Stimulated activated CD4-positive, alpha-beta T cell treated with anti-CD3 and anti-CD28 coated beads, Interleukin-4, amount 100 ng/mL, for 48 hours (primary cell): ENCODE data around the gene TMEM44.
"Not testable (repeated sequence)": the region's sequence is repeated elsewhere in the genome, so short reads cannot be mapped to it uniquely, and the experiment has no call there.

Source experiments
- DNase-seq, 2 donors: peaks; one replicate each; pipeline ENCODE4 v3.0.0-alpha.2; 2020; ENCODE audit warnings: low read depth in 2 of 2

TMEM44 gene

DNA sequence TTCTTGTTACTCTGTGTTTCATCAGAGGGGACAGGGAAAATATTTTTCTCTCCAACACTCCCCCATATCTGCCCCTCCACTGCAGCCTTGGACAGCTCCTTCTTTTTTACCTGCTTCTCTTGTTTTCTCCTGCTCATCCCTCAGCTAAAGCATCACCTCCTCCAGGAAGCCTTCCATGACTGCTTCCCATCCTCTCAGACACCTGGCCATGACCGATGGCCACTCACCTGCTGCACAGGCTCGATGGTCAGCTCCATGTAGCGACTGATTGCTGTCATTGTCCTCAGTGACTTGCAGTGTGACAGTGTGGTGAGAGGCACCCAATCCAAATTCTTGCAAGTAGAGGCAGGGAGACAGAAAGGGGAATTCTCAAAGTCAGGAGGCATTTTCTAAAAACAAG is 22.5 kb downstream of the TMEM44 start:
- DNase-seq: no peak

DNA sequence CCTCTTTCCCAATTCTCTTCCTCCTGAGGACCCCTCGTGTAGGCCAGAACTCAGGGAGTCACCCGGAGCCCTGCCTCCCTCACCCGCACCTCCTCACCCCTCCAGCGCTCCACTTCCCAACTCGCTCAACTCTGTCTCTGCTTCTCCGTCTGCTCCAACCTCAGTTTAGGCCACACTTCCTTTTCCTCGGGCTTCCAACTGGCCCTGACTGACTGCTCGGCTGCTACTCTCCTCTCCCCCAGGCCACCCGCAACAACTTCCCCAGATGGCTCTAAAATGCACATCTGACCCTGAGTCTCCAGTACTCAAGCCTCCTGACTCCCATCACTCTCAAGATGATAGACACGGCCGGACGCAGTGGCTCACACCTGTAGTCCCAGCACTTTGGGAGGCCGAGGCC is 23.6 kb downstream of the TMEM44 start:
- no peak for DNase-seq

GRCh38 chr3:194608981-194609380 is 24.2 kb downstream of the TMEM44 start:
- DNase-seq: no peak

- DNase-seq: no peak
Observed at GRCh38 chr3:194607592-194608389, 25.4 kb downstream of the TMEM44 start.

GRCh38 chr3:194606941-194607340 is 26.3 kb downstream of the TMEM44 start:
- no peak for DNase-seq

- DNase-seq: no peak
Observed at GRCh38 chr3:194606163-194606562, 27.1 kb downstream of the TMEM44 start.

- not testable (repeated sequence) for DNase-seq
Observed at GRCh38 chr3:194605314-194605713, 27.9 kb downstream of the TMEM44 start.

GRCh38 chr3:194604837-194605236 is 28.4 kb downstream of the TMEM44 start:
- no peak for DNase-seq

- DNase-seq: no peak
Observed at GRCh38 chr3:194604126-194604525, 29.1 kb downstream of the TMEM44 start.

DNA sequence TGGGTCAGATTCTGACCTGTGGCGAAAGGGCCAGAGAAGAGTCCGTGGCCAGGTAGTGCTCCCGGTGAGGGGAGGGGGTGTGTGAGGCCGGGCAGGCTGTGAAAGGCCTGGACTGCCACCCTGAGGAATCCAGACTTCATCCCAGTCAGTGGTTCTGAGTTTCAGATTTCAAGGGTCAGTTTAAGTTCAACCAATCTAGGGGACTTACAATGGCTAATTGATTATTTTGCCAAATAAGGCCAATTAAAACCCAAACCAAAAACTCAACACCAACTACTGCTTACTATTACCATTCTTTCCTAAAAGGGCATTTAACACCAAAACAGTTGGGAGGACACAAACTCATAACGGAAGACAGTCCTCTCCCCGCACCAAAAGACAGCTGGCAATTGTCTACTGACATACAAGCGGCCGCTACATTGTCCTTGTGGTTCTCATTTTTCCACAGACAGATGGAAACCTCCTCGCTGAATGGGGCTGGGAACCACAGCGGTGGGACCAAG is 30.5 kb downstream of the TMEM44 start:
- DNase-seq: no peak

GRCh38 chr3:194598771-194599557 is 34.3 kb downstream of the TMEM44 start:
- no peak for DNase-seq

- no peak for DNase-seq
Observed at GRCh38 chr3:194596906-194597305, 36.3 kb downstream of the TMEM44 start.

GRCh38 chr3:194592798-194593752 is 40.1 kb downstream of the TMEM44 start:
- DNase-seq: no peak

DNA sequence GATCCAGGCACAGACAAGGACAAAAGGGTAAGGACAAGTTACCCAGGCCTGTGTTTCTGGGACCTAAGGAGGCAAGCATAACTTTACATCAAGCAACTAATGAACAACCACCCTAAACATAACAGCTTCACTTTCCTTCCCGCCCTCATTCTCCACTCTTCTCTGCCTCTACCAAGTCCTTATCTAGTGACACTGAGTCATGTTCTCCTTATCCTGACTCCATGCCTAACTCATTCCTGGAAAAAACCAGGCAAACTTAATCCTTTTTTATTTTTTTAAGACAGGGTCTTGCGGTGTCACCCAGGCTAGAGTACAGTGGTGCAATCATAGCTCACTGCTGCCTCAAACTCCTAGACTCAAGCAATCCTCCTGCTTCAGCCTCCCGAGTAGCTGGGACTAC is 44.5 kb downstream of the TMEM44 start:
- DNase-seq: no peak

DNA sequence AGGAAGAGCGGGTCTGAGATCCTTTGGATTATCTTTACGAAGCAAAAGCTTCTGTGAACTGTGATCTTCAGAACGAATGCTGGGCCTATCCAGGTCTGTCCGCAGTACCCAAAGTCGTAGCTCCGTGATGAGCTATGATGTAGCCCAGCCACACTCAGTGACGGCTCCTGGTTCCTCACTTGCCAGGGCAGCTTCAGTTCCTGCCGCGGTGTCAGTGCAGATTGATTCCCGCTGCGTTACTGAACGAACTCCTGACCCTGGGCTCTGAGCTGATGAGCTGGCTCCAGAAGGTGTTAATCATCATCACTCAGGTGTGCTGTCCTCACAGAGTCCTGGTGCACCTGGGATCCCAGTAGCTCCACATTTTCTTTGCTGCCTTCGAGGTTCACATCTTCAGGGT is 45.0 kb downstream of the TMEM44 start:
- DNase-seq: no peak

DNA sequence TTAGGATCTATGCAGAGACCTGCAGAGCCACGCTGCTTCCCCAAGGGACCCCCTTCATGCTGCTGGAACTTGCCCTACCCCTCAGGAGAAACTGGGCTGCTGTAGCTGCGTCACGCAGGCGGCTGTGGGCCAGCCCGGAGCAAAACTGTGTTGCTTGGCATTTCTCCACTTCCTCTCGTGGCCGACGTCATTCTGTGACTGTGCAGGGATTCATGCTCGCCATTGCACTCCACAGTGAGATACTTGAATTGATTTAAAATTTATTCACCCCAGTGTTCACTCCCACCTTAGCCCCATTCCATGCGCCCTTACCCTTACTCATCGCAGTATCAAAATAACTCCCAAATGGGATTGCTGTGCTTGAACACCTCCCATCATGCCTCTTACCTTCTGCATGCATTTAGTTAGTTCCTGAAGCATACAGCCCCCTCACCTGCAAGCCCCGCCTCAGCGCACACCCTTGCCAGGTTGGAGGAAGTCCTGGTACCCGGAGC is 45.7 kb downstream of the TMEM44 start:
- no peak for DNase-seq

GRCh38 chr3:194586836-194587235 is 46.4 kb downstream of the TMEM44 start:
- DNase-seq: no peak

DNA sequence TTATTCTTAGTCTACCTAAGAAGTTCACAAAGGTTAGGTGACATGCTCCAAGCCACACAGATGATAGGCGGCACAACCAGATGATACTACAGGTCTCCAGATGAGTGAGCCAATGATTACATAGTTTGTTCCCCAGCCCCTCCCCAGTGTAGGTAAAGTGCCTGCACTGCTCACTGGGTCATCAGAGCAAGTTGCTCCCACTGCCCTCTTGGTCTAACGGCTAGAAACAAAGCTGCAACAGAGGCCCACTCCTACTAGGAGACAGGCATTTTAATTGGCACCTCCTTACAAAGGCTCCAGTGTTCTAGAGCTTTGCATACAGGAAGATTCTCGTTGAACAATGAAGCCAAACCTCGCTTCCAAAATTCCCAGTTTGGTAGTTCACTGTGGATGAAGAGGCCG is 47.3 kb downstream of the TMEM44 start:
- DNase-seq: no peak

GRCh38 chr3:194584866-194585265 is 48.4 kb downstream of the TMEM44 start:
- DNase-seq: no peak

GRCh38 chr3:194584320-194584776 is 48.9 kb downstream of the TMEM44 start:
- DNase-seq: no peak

GRCh38 chr3:194582196-194582905 is 50.9 kb downstream of the TMEM44 start:
- DNase-seq: no peak
